RWPE1 (cell line): ENCODE measurements around the gene AVL9.
A peak's percentile ranks its signal among the peaks of the same experiment; 100 is the strongest.
"Not testable (repeated sequence)": the region's sequence is repeated elsewhere in the genome, so short reads cannot be mapped to it uniquely, and the experiment has no call there.

Experiments
- CTCF ChIA-PET: fragments of 350-600 bp; sonication (Branson Sonifier 250); formaldehyde crosslinking; extraction: SDS; loops from one replicate; lab custom pipeline; 2021; lab: Yijun Ruan, JAX
- POLR2A ChIA-PET: fragments of 400-600 bp; formaldehyde crosslinking; extraction: SDS; loops from one replicate; lab custom pipeline; 2020; ENCODE audit warnings: antibody characterized with exemption; ENCODE audit not compliant: low non-redundant PET; lab: Yijun Ruan, JAX
- DNase-seq: peaks from one replicate; pipeline ENCODE4 v3.0.0; 2012; ENCODE audit warnings: low spot score
- H3K27ac ChIP-seq: fragments of 450-650 bp; 2 replicates; pipeline ENCODE4 v1.5.1; 2017
- CTCF ChIP-seq: fragments of 450-650 bp; conservative IDR thresholded peaks from 2 replicates; pipeline ENCODE4 v1.5.1; 2017; ENCODE audit warnings: low read depth, mild to moderate bottlenecking

AVL9 gene

GRCh38 chr7:32605032-32605431 lies 109.7 kb downstream of the AVL9 start:
- CTCF ChIA-PET: interaction anchor here (0.8 kb wide), 1 partner anchor 338 kb away, joined by 3 read pairs; no protein-coding TSS in a partner anchor
- no peak overlapping the region for H3K27ac ChIP-seq
- POLR2A ChIA-PET: no interaction called here
- TF ChIP-seq CTCF: no peak
- DNase-seq: no peak

GRCh38 chr7:32609463-32609862 lies 114.2 kb downstream of the AVL9 start:
- no peak for DNase-seq
- TF ChIP-seq CTCF: no peak
- POLR2A ChIA-PET: interaction anchor here (0.6 kb wide), 1 partner anchor 114 kb away, joined by 3 read pairs; the partner anchor contains the start of gene AVL9
- no peak overlapping the region for H3K27ac ChIP-seq
- CTCF ChIA-PET: no interaction called here

- ChIA-PET CTCF (no interaction called here), POLR2A (no interaction called here)
- no peak for TF ChIP-seq CTCF
Observed at GRCh38 chr7:32611201-32612099, 116.2 kb downstream of the AVL9 start.

GRCh38 chr7:32616625-32617024 lies 121.3 kb downstream of the AVL9 start:
- ChIA-PET CTCF (interaction anchor here (0.7 kb wide), 1 partner anchor 125 kb away, joined by 7 read pairs; no protein-coding TSS in a partner anchor), POLR2A (no interaction called here)
- DNase-seq: peak; percentile 61
- no peak overlapping the region; the same call in 1 of the 2 replicates for H3K27ac ChIP-seq
- TF ChIP-seq CTCF: no peak

More at GRCh38 chr7:32611201-32612099, 116.2 kb downstream of the AVL9 start:
- no peak for DNase-seq
- H3K27ac ChIP-seq: no peak overlapping the region

- CTCF ChIA-PET: interaction anchor here (0.6 kb wide), 1 partner anchor 12 kb away, joined by 5 read pairs; no protein-coding TSS in a partner anchor
- no peak for DNase-seq
- TF ChIP-seq CTCF: no peak
- POLR2A ChIA-PET: no interaction called here
- no peak overlapping the region for H3K27ac ChIP-seq
Observed at GRCh38 chr7:32618470-32618869, 123.2 kb downstream of the AVL9 start.

- no peak for TF ChIP-seq CTCF
- no peak for DNase-seq
- no peak overlapping the region for H3K27ac ChIP-seq
- ChIA-PET POLR2A (no interaction called here), CTCF (no interaction called here)
Observed at GRCh38 chr7:32618987-32619386, 123.7 kb downstream of the AVL9 start.

- CTCF ChIA-PET, DNase-seq, POLR2A ChIA-PET, H3K27ac ChIP-seq: not testable (repeated sequence)
Observed at GRCh38 chr7:32619416-32619815, 124.1 kb downstream of the AVL9 start.
